DMS53 (cell line): Measurements from ENCODE around the gene URB1.
"Not testable (repeated sequence)": the region's sequence is repeated elsewhere in the genome, so short reads cannot be mapped to it uniquely, and the experiment has no call there.

Source experiments
- DNase-seq: peaks from one replicate; lab custom pipeline; 2025; lab: John Stamatoyannopoulos, UW

The URB1 gene

GRCh38 chr21:32411350-32412161, 18.7 kb upstream of the URB1 start:
- peak; percentile 67 for DNase-seq

GRCh38 chr21:32410916-32411315, 18.1 kb upstream of the URB1 start:
- DNase-seq = no peak

- DNase-seq = no peak
These were observed 17.5 kb upstream of the URB1 start for GRCh38 chr21:32410291-32410690.

- no peak for DNase-seq
These were observed 13.6 kb upstream of the URB1 start for GRCh38 chr21:32406405-32406804.

- peak; percentile 71 for DNase-seq
These were observed 10.5 kb upstream of the URB1 start for GRCh38 chr21:32403201-32403777.

- no peak for DNase-seq
These were observed 827 bp upstream of the URB1 start for GRCh38 chr21:32393677-32394001.

- DNase-seq = peak; percentile 29
These were observed 423 bp downstream of the URB1 start for GRCh38 chr21:32392299-32392879.

- no peak for DNase-seq
These were observed 1.1 kb downstream of the URB1 start for GRCh38 chr21:32391755-32392154.

GRCh38 chr21:32390537-32391224, 2.1 kb downstream of the URB1 start:
- DNase-seq = not testable (repeated sequence)

GRCh38 chr21:32389337-32390015, 3.3 kb downstream of the URB1 start:
- DNase-seq = no peak

GRCh38 chr21:32388306-32388705, 4.5 kb downstream of the URB1 start:
- no peak for DNase-seq

GRCh38 chr21:32387151-32387550, 5.7 kb downstream of the URB1 start:
- no peak for DNase-seq

- DNase-seq = no peak
These were observed 6.5 kb downstream of the URB1 start for GRCh38 chr21:32386195-32386870.

GRCh38 chr21:32383812-32384211, 9.0 kb downstream of the URB1 start:
- peak; percentile 5 for DNase-seq

- no peak for DNase-seq
These were observed 10.6 kb downstream of the URB1 start for GRCh38 chr21:32382108-32382644.

- DNase-seq = no peak
These were observed 11.2 kb downstream of the URB1 start for GRCh38 chr21:32381571-32381970.

GRCh38 chr21:32380940-32381339, 11.9 kb downstream of the URB1 start:
- no peak for DNase-seq

- DNase-seq = no peak
These were observed 13.9 kb downstream of the URB1 start for GRCh38 chr21:32378956-32379355.

- DNase-seq = no peak
These were observed 14.8 kb downstream of the URB1 start for GRCh38 chr21:32377991-32378390.

- no peak for DNase-seq
These were observed 15.3 kb downstream of the URB1 start for GRCh38 chr21:32377506-32377905.

GRCh38 chr21:32372755-32373154, 20.1 kb downstream of the URB1 start:
- no peak for DNase-seq
